ENCODE results near the gene SLC44A1.

DNA sequence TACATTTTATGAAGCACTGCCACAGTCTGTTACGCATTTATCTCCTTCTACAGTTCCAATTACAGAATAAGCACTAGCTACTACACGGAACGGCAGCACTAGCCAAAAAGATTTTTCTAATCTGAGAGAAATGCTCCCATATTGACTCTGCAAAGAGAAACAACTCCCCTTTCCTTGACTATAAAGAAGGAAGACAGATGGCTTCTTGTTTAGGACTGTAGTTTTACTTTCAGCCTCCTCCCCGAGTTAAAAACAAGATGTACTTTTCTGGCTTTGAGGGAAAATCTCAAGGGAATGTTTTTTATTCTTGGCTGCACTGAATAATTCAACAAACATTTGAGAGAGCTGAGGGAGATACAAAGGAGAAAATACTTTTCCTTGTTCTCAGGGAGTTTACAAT, 1.9 kb upstream of the SLC44A1 start:
- TF ChIP-seq CTCF (IDR thresholded peaks at IDR 0.05) (no peak), POLR2A (IDR thresholded peaks at IDR 0.05) (no peak)
